NCI-H69 (cell line): Measurements from ENCODE around the gene SLCO4A1.
"Not testable (repeated sequence)": the region's sequence is repeated elsewhere in the genome, so short reads cannot be mapped to it uniquely, and the experiment has no call there.

Source experiments
- DNase-seq: peaks from one replicate; lab custom pipeline; 2025; lab: John Stamatoyannopoulos, UW

Gene SLCO4A1

DNA sequence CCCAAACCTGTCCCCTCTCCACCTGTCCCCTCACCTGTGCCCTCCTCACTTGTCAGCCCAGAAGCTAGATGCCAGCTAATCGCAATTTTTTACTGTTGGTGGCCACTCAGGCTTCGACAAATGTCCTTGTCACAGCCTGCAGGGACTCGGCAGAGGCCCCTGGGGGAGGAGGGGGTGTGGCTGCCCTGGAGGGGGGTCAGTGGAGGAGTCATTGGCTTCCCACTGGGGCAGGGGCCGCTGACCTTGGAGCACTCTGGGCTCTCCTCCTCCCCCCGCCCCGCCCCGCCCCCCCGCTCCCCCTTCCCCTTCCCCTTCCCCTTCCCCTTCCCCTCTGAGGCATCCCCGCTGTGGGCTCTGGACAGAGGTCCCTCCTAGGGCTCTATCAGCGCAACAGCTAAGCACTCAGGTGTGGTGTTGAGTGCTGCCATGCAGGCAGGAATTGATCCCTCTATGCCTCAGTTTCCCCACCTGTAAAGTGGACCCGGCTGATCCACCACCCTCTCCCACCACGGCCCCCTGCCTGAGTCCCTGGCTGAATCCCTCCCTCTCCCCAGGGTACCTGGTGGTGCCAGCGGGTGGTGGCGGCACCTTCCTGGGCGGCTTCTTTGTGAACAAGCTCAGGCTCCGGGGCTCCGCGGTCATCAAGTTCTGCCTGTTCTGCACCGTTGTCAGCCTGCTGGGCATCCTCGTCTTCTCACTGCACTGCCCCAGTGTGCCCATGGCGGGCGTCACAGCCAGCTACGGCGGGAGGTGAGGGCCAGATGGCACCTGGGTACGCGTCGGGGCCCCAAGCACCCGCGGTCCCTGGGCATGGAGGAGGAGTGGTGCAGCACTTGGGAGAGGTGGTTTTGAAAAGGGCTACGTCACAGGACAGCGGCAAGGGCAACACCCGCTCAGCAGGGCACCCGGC is 23.8 kb downstream of the SLCO4A1 start:
- peak; percentile 86 for DNase-seq

DNA sequence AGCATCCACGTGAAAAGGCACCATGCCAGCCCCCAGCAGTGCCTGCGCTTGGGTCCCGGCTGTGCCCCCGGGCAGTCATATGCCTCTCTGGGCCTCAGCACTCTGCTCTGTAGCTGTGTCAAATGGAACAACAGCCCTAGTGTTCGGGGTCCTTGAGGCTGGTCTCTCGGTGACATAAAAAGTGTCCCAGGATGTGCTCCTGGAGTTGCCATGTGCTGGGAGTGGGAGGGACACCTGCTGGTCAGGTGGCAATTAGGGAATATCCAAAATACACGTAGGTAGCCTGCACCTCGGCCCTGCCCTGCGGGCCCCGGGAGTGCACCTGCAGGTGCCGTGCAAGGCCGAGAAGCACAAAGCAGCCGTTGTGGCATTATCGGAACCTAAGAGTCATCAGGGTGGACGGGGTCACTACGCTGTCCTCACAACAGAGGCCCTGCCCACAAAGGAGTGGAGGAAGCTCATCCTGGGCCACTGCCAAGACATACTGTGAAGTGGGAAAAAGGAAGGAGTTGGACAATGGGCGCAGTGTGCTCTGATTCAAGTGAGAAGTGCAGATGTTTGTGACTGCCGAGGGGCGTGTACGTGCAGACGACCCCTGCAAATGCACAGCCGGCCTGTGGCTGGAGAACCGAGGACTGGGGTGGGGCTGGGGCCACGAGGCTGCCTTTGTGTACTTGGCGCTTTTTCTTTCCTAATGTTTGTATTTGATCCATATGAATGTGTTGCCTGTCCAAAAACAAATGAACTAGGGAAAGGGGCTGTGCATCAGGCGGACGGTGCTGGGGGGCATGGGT is 24.6 kb downstream of the SLCO4A1 start:
- DNase-seq, result peak; percentile 80

DNA sequence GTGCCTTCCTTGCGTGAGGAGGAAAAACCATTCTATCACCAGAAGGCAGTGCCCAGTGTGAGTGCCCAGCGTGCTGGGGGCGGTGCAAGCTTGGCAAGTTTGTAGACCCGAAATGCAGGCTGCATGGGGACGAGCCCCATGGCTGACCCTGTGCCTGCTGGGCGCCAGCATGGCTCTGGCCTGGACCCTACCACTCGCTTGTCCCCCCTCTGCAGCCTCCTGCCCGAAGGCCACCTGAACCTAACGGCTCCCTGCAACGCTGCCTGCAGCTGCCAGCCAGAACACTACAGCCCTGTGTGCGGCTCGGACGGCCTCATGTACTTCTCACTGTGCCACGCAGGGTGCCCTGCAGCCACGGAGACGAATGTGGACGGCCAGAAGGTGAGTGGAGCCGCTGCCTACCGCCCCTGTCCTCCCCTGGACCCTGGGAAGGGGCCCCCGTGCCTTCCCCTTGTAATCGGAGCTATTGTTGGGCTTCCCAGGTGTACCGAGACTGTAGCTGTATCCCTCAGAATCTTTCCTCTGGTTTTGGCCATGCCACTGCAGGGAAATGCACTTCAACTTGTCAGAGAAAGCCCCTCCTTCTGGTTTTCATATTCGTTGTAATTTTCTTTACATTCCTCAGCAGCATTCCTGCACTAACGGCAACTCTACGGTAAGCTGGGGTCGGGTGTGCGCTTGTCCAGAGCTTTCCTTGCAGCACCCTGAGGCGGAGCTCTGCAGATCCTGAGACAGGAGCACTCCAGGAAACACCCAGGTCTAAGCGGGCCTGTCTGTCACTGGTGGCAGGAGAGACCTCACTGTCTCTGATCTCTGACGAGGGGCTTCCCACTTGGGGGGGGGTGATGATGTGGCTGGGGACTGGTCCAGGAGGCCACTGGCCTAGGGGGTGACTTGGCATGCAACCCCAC is 25.5 kb downstream of the SLCO4A1 start:
- DNase-seq, result no peak

DNA sequence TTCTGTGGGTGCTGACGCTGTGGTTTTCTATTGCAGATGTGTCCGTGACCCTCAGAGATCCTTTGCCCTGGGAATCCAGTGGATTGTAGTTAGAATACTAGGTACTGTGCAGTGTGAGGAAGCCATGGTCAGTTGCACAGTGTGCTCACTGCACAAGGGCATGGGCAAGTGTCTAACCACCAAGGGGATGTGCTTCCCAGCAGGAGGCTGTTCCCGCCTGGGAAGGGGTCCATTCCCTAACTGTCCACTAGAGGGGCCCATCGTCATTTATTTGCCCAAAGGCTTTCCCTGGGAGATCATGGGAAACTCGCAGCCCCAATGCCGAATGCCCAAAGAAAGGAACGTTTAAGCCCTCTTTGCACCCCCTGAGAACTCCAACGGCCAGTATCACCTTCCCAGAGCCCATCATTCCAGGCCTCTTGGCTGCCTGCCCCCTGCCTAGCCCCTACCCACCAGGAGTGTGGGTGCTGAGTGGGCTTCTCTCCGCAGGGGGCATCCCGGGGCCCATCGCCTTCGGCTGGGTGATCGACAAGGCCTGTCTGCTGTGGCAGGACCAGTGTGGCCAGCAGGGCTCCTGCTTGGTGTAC is 26.2 kb downstream of the SLCO4A1 start:
- peak; percentile 68 for DNase-seq

GRCh38 chr20:62669249-62669648 is 26.9 kb downstream of the SLCO4A1 start:
- DNase-seq, result no peak

GRCh38 chr20:62670156-62670555 is 27.9 kb downstream of the SLCO4A1 start:
- DNase-seq, result no peak

GRCh38 chr20:62670998-62671397 is 28.7 kb downstream of the SLCO4A1 start:
- DNase-seq, result no peak

GRCh38 chr20:62671765-62672164 is 29.5 kb downstream of the SLCO4A1 start:
- no peak for DNase-seq

DNA sequence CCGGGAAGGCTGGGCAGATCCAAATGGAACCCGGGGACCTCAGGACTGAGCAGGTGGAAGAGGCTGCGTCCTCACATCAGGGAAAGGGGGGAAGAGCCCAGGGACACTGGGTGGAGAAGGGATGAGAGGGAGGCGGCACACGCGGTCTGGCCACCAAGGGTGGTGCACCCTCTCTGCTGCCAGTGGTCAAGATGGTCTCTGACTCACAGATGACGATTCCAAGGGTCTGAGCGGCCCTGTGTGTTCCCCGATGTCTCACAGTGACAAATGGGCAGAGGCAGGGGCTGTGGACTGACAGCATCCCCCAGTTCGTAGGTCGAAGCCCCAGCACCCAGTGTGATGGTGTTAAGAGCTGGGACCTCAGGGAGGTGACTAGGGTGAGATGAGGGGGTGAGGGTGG is 32.1 kb downstream of the SLCO4A1 start:
- no peak for DNase-seq

DNA sequence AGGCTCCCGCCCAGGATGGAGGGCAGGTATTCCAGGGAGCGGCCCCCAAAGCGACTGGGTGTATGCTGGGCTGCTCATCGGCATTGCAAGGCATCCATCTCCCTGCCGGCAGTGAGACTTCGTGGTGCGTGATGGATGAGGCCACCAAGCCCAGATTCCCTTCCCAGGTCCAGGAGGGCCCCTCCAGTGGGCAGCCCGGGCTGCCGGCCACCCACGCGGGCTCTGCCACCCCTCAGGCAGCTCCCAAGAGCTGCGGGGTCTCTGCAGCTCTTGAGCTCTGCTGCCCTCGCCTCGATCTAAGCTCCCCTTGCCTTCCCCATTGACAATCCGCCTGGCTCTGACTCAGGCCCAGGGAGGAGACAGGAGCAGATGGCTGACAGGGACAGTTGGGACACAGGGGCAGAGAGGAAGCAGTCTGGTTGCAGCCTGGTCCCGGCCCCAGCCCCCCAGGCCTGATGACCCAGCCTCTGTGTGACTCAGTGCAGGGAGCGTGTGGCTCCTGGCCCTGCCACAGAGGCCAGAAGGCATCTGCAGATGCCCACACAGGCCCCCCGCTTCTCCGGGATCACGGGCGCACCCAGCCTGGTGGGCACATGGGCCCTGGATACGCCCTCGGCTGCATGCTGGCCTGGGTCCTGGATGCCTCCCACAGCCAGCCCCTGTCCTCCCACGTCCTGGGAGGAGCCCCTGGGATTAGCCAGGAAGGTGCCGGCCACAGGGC is 33.0 kb downstream of the SLCO4A1 start:
- DNase-seq, result no peak

DNA sequence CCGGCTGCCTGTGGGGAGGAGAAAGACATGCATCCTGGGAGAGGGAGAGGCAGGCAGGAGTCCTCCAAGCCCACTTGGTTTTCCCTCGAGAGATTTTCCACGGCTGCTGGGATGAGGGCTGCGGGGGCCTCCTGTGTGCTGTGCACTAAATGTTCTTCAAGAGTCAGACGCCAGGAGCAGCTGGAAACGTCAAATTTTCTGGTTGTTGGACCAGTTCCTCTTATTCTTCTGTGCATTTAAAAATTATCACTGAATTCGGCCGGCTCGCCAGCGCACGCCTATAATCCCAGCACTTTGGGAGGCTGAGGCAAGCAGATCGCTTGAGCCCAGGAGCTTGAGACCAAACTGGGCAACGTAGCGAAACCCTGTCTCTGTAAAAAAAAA is 33.6 kb downstream of the SLCO4A1 start:
- DNase-seq, result no peak

DNA sequence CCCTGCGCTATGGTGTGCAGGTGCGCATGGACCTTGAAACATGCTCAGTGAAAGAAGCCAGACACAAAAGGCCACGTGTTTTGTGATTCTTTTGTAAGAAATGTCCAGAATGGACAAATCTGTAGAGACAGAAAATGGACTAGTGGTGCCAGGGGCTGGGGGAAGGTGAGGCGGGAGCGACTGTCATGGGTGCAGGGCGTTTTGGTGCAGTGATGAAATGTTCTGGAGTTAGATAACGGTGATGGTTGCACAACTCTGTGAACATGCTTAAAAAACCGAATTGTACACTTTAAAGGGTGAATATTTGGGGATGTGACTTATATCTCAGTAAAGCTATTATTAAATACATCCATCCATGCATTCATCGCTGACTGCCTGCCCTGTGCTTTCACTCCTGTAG is 34.7 kb downstream of the SLCO4A1 start:
- DNase-seq, result no peak

- no peak for DNase-seq
Measured at GRCh38 chr20:62677678-62678077, 35.4 kb downstream of the SLCO4A1 start.

GRCh38 chr20:62678553-62678952 is 36.2 kb downstream of the SLCO4A1 start:
- DNase-seq, result no peak

DNA sequence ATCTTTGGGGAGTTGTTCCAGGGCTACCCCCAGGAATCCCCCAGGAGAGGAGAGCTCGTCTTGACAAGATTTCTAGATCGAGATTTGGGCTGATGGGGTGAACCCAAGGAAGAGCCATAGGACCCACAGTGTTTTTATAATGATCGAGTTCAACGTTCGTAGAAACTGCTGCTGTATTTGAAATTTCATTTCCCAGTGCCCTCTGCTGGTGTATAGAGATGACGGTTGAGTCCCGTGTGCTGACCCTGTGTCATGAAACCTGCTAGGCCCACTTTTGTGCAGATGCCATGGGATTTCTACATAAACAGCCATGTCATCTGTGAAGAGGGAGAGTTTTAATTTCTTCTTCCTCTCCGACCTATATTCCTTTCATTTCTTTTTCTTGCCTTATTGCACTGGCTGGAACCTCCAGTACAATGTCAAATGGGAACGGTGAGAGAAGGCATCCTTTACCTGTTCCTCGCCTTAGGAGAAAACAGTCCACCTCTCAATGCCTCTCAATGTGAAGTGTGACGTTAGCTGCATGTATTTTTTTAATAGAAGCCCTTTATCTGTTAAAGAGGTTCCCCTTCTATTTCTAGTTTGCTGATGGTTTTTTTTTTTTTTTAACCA is 37.8 kb downstream of the SLCO4A1 start:
- DNase-seq, result no peak

GRCh38 chr20:62682912-62683517 is 40.7 kb downstream of the SLCO4A1 start:
- peak; percentile 67 for DNase-seq

DNA sequence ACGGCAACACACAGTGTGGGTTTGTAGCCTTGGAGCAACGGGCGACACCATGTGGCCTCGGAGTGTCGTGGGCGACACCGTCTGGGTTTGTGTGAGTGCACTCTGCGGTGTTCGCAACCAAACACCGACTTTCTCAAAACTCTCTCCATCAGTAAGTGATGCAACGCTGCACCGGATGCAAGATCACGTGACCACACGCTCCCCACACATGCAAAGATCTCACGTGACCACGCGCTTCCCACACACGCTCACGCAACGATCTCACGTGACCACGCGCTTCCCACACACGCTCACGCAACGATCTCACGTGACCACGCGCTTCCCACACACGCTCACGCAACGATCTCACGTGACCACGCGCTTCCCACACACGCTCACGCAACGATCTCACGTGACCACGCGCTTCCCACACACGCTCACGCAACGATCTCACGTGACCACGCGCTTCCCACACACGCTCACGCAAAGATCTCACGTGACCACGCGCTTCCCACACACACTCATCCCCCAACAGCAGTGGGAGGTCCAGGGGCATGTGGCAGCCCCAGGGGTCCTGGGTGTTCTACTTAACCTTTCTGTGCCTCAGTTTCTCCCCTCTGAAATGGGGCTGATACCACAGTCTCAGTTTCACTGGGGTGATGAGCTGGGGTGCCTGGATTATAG is 41.5 kb downstream of the SLCO4A1 start:
- not testable (repeated sequence) for DNase-seq

- DNase-seq, result no peak
Measured at GRCh38 chr20:62684981-62685380, 42.7 kb downstream of the SLCO4A1 start.

- peak; percentile 86 for DNase-seq
Measured at GRCh38 chr20:62685781-62686555, 43.7 kb downstream of the SLCO4A1 start.
